Esophagus squamous epithelium (tissue), 4 donors: ENCODE results near the gene RGS7.

Experiments
- CTCF ChIP-seq, 6 experiments: fragments of 450-650 bp in 4 of 6; fragments of 200-600 bp in 2 of 6; sonication (generic) in 2 of 6; IDR thresholded peaks; one replicate each; pipeline ENCODE4 v1.5.1; 2016 to 2019; ENCODE audit warnings: antibody characterized with exemption in 6 of 6, mild to moderate bottlenecking in 4 of 6, moderate library complexity in 4 of 6
- POLR2A ChIP-seq, 4 donors: fragments of 450-650 bp; IDR thresholded peaks; one replicate each; pipeline ENCODE4 v1.6.1; 2017; ENCODE audit warnings: antibody characterized with exemption in 4 of 4, mild to moderate bottlenecking in 4 of 4, moderate library complexity in 3 of 4

GRCh38 chr1:241101622-241102021 is 255.4 kb downstream of the RGS7 start:
- no peak for TF ChIP-seq POLR2A (IDR thresholded peaks at IDR 0.05)
- no peak for TF ChIP-seq CTCF (IDR thresholded peaks at IDR 0.05)
